Measurements from ENCODE around the gene FBXO45.
"Not testable (repeated sequence)": the region's sequence is repeated elsewhere in the genome, so short reads cannot be mapped to it uniquely, and the experiment has no call there.

The FBXO45 gene

GRCh38 chr3:196632046-196632751 lies 63.7 kb downstream of the FBXO45 start:
- DNase-seq (ENCODE audit: low spot score in 2 of 2), result peak; percentile 78 to 89
- H3K4me1 ChIP-seq, result peaks cover 10% of the 10 kb centered on the region
- no peaks in the 10 kb centered on the region for H3K36me3 ChIP-seq (replicated peaks)
- H3K27me3 ChIP-seq (ENCODE audit: low read depth), result no peaks in the 10 kb centered on the region
- H3K9me3 ChIP-seq, result no peaks in the 10 kb centered on the region
- H3K4me3 ChIP-seq, result peak overlapping the region; percentile 51
- in situ Hi-C loops (cut with MboI; ENCODE audit: low sequenced_read_pairs), result no loop called here

GRCh38 chr3:196633555-196634151 lies 65.2 kb downstream of the FBXO45 start:
- H3K27me3 ChIP-seq (ENCODE audit: low read depth), result no peaks in the 10 kb centered on the region
- H3K36me3 ChIP-seq (replicated peaks), result no peaks in the 10 kb centered on the region
- H3K9me3 ChIP-seq, result no peaks in the 10 kb centered on the region
- no peak overlapping the region for H3K4me3 ChIP-seq
- DNase-seq (ENCODE audit: low spot score in 2 of 2), result no peak
- in situ Hi-C loops (cut with MboI; ENCODE audit: low sequenced_read_pairs), result no loop called here
- peaks cover 10% of the 10 kb centered on the region for H3K4me1 ChIP-seq

GRCh38 chr3:196634224-196634623 lies 65.8 kb downstream of the FBXO45 start:
- in situ Hi-C loops (cut with MboI; ENCODE audit: low sequenced_read_pairs), result no loop called here
- Histone ChIP-seq H3K27me3 (ENCODE audit: low read depth) (no peaks in the 10 kb centered on the region), H3K4me1 (peaks cover 10% of the 10 kb centered on the region), H3K4me3 (no peak overlapping the region), H3K36me3 (replicated peaks) (no peaks in the 10 kb centered on the region), H3K9me3 (no peaks in the 10 kb centered on the region)
- no peak for DNase-seq (ENCODE audit: low spot score in 2 of 2)

GRCh38 chr3:196634829-196635228 lies 66.4 kb downstream of the FBXO45 start:
- Histone ChIP-seq H3K9me3 (no peaks in the 10 kb centered on the region), H3K27me3 (ENCODE audit: low read depth) (no peaks in the 10 kb centered on the region), H3K4me3 (no peak overlapping the region), H3K4me1 (peaks cover 12% of the 10 kb centered on the region), H3K36me3 (replicated peaks) (no peaks in the 10 kb centered on the region)
- in situ Hi-C loops (cut with MboI; ENCODE audit: low sequenced_read_pairs), result no loop called here
- no peak for DNase-seq (ENCODE audit: low spot score in 2 of 2)

GRCh38 chr3:196636369-196637349 lies 68.2 kb downstream of the FBXO45 start:
- in situ Hi-C loops (cut with MboI; ENCODE audit: low sequenced_read_pairs), result no loop called here
- H3K4me3 ChIP-seq, result no peak overlapping the region
- H3K9me3 ChIP-seq, result no peaks in the 10 kb centered on the region
- peaks cover 17% of the 10 kb centered on the region for H3K4me1 ChIP-seq
- no peak for DNase-seq (ENCODE audit: low spot score in 2 of 2)
- no peaks in the 10 kb centered on the region for H3K27me3 ChIP-seq (ENCODE audit: low read depth)
- no peaks in the 10 kb centered on the region for H3K36me3 ChIP-seq (replicated peaks)

- H3K4me3 ChIP-seq; in situ Hi-C loops (cut with MboI; ENCODE audit: low sequenced_read_pairs); DNase-seq (ENCODE audit: low spot score in 2 of 2): not testable (repeated sequence)
These were observed 69.5 kb downstream of the FBXO45 start for GRCh38 chr3:196637941-196638340.

More at GRCh38 chr3:196637941-196638340, 69.5 kb downstream of the FBXO45 start:
- not testable (repeated sequence) for H3K36me3 ChIP-seq (replicated peaks); H3K27me3 ChIP-seq (ENCODE audit: low read depth); H3K9me3 ChIP-seq
- peaks cover 10% of the 10 kb centered on the region for H3K4me1 ChIP-seq

Data from HAP-1 (cell line).